NT2/D1 (cell line): ENCODE results near the gene AMN1.

Experiments
- SUZ12 ChIP-seq: IDR thresholded peaks from 2 replicates; pipeline ENCODE4 v1.6.1; 2011; ENCODE audit not compliant: insufficient read length, insufficient read depth; ENCODE audit errors: extremely low read depth
- YY1 ChIP-seq: IDR thresholded peaks from 2 replicates; pipeline ENCODE4 v1.6.1; 2011; ENCODE audit not compliant: insufficient read length, insufficient read depth
- ZNF274 ChIP-seq: IDR thresholded peaks from 2 replicates; pipeline ENCODE4 v1.6.1; 2011; ENCODE audit warnings: mild to moderate bottlenecking, low read depth, low read length

GRCh38 chr12:31702047-31702446, 26.8 kb downstream of the AMN1 start:
- TF ChIP-seq ZNF274 (no peak), YY1 (no peak), SUZ12 (no peak)
